Measurements from ENCODE around the gene PGGHG.

DNA sequence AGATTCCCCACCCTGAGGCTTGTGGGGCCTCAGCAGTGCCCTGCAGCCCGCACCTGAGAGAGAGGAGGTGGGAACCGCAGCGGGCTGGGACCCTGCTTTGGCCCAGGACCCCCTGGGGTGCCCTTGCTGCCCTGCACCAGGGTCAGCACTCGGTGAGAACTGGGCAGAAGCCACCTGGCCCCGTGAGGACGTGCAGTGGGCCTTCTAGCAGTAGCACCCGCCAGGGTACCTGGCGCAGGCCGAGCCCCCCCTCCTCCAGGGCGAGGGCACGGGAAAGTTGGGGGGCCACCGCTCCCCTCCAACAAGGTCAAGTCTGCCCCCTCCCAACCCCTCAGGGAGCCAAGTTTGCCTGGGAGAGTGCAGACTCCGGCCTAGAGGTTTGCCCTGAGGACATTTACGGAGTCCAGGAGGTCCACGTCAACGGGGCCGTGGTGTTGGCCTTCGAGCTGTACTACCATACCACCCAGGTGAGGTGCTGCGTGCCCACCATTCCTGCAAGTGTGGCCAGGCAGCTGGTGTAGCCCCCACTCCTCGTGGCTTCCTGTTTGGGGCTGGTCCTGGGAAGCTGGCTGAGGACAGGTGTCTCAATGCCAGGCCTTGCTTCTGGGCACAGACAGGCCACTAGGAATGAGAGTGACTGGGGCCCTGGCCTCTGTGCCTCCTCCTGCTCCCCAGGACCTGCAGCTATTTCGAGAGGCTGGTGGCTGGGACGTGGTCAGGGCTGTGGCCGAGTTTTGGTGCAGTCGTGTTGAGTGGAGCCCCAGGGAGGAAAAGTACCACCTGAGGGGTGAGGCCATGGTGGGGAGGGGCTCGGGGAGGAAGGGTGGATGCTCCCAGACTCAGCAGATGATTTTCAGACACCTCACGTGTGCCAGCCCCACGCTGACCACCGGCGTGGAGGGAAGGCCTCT lies 3.5 kb downstream of the PGGHG start:
- TF ChIP-seq, protein P1, sequence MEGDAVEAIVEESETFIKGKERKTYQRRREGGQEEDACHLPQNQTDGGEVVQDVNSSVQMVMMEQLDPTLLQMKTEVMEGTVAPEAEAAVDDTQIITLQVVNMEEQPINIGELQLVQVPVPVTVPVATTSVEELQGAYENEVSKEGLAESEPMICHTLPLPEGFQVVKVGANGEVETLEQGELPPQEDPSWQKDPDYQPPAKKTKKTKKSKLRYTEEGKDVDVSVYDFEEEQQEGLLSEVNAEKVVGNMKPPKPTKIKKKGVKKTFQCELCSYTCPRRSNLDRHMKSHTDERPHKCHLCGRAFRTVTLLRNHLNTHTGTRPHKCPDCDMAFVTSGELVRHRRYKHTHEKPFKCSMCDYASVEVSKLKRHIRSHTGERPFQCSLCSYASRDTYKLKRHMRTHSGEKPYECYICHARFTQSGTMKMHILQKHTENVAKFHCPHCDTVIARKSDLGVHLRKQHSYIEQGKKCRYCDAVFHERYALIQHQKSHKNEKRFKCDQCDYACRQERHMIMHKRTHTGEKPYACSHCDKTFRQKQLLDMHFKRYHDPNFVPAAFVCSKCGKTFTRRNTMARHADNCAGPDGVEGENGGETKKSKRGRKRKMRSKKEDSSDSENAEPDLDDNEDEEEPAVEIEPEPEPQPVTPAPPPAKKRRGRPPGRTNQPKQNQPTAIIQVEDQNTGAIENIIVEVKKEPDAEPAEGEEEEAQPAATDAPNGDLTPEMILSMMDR (IDR thresholded peaks at IDR 0.05; ENCODE audit: low read length) = no peak
- no peak for TF ChIP-seq EZH2 (IDR thresholded peaks at IDR 0.05; ENCODE audit: borderline replicate concordance, low read length)
